Lower lobe of right lung (tissue), 2 donors: Measurements from ENCODE around the gene KHDC3L. TPM values are rescaled to one million over a fixed set of nuclear protein-coding genes. Genes with fewer than 3 reads are reported as not detected.
"Not testable (repeated sequence)": the region's sequence is repeated elsewhere in the genome, so short reads cannot be mapped to it uniquely, and the experiment has no call there.

Source experiments
- ATAC-seq, 2 donors: fragments of 200-7000 bp; cut with Tn5 transposase; one replicate each; pipeline ENCODE4 v1.9.1; 2020 to 2022; ENCODE audit warnings: mild to moderate bottlenecking in 2 of 2, moderate library complexity in 2 of 2
- DNase-seq: peaks from one replicate; pipeline ENCODE4 v3.0.0-alpha.2; 2020
- H3K27ac ChIP-seq: fragments of 200-600 bp; one replicate; pipeline ENCODE4 v1.8.0; 2022
- H3K27me3 ChIP-seq: fragments of 200-600 bp; one replicate; pipeline ENCODE4 v1.8.0; 2022; ENCODE audit warnings: low read depth
- H3K36me3 ChIP-seq: fragments of 200-600 bp; one replicate; pipeline ENCODE4 v1.8.0; 2022; ENCODE audit warnings: mild to moderate bottlenecking
- H3K4me1 ChIP-seq: fragments of 200-600 bp; one replicate; pipeline ENCODE4 v1.8.0; 2022
- H3K4me3 ChIP-seq: fragments of 200-600 bp; one replicate; pipeline ENCODE4 v1.8.0; 2022; ENCODE audit warnings: mild to moderate bottlenecking
- H3K9me3 ChIP-seq: fragments of 200-600 bp; one replicate; pipeline ENCODE4 v1.8.0; 2022
- intact Hi-C: fragments of 100-400 bp; cut with DNase I; formaldehyde crosslinking; loops from one replicate; pipeline ENCODE4 v1.11.0; 2022
- total RNA-seq: library from RNA; stranded (reverse); fragmentation: NEBNext Ultra II Directional; extraction: Animal tissue kit (Norgen Biotek cat#: 25700); gene quantifications from one replicate; pipeline ENCODE4 v1.2.1, GENCODE V29; 2021
- TF ChIP-seq, protein P1 (sequence below): fragments of 200-600 bp; IDR thresholded peaks from one replicate; pipeline ENCODE4 v1.8.0; 2022; ENCODE audit warnings: antibody characterized with exemption, mild to moderate bottlenecking
- donor health status: DM: no; HTN: yes; CAD: no; lungs with severe emphysema.

The KHDC3L gene
- total RNA-seq, 1 donor from 2014 or later: not detected

DNA sequence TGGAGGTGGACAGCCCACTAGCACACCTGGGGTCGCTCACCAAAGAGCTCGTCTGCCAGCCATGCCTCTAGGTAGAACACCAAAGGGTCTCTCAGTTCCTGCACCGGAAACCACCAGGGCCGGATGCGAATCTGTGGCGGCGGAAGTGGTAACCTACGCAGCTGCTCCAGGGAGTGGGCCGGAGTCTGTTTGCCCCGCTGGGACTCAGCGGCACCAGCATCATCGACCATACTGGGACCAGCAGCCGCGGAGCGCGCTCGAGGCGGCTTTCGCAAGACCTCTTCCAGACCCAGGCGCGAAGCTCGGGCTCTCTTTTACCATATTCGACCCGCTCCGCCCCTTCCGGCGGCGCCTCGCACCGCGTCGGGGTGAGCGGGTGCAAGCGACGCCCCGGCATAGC, 7.1 kb downstream of the KHDC3L start, which contains the start of gene OOEP:
Gene OOEP, minus strand, starts transcription at position 335 of the 400 bp plus-strand sequence. Its CDS starts 105 bp downstream, at position 230.
- no peaks in the 10 kb centered on the region for H3K36me3 ChIP-seq
- H3K4me1 ChIP-seq: no peaks in the 10 kb centered on the region
- DNase-seq (no peak), ATAC-seq (no peak)
- no peak within 1 kb of the TSS for H3K4me3 ChIP-seq
- no peak within 1 kb of the TSS for H3K27ac ChIP-seq
- intact Hi-C loops: no loop called here
- peaks cover 8% of the 10 kb centered on the region for H3K9me3 ChIP-seq
- H3K27me3 ChIP-seq: no peaks in the 10 kb centered on the region
- TF ChIP-seq, protein P1, sequence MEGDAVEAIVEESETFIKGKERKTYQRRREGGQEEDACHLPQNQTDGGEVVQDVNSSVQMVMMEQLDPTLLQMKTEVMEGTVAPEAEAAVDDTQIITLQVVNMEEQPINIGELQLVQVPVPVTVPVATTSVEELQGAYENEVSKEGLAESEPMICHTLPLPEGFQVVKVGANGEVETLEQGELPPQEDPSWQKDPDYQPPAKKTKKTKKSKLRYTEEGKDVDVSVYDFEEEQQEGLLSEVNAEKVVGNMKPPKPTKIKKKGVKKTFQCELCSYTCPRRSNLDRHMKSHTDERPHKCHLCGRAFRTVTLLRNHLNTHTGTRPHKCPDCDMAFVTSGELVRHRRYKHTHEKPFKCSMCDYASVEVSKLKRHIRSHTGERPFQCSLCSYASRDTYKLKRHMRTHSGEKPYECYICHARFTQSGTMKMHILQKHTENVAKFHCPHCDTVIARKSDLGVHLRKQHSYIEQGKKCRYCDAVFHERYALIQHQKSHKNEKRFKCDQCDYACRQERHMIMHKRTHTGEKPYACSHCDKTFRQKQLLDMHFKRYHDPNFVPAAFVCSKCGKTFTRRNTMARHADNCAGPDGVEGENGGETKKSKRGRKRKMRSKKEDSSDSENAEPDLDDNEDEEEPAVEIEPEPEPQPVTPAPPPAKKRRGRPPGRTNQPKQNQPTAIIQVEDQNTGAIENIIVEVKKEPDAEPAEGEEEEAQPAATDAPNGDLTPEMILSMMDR: no peak

DNA sequence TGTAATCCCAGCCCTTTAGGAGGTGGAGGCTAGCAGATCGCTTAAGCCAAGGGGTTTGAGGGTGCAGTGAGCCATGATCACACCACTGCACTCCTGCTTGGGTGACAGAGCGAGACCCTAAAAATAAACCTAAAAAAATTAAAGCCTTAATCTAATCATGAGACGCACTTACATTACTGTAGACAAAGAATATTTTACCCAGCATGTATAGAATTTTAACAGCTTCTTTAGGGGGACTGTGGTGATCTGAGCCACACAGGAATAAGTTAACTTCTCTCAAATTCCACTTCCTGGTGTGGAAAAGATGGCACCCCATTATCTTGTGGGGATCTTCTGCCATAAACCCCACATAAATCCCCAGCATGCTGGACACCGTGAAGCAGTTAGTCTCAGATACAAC, 9.5 kb downstream of the KHDC3L start:
- no peak for ATAC-seq
- no peak for DNase-seq
- TF ChIP-seq, protein P1: no peak
- H3K27ac ChIP-seq: no peak overlapping the region
- intact Hi-C loops: no loop called here
- no peak overlapping the region for H3K4me3 ChIP-seq
- no peaks in the 10 kb centered on the region for H3K4me1 ChIP-seq
- H3K36me3 ChIP-seq: no peaks in the 10 kb centered on the region
- peaks cover 8% of the 10 kb centered on the region for H3K9me3 ChIP-seq
- H3K27me3 ChIP-seq: no peaks in the 10 kb centered on the region

DNA sequence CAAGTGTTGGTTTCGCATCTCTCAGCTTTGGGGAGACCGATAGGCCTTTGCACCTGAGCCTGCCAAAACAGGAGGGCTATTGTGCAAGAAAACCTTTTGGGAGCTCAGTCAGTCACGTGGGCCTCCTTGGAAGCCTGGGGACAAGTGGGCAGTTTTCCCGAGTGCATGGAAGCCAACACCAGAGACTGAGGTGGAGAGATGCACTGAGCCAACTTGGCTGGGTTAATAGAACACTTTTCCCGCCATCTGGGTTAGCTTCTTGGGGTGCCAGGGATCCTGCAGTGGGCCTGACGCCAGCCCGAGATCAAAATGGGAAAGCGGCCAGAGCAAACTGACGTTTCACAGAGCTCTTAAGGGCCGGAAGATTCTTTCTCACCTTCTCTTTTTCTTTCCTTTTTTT, 10.1 kb downstream of the KHDC3L start:
- H3K27me3 ChIP-seq: no peaks in the 10 kb centered on the region
- DNase-seq (no peak), ATAC-seq (no peak)
- peaks cover 8% of the 10 kb centered on the region for H3K9me3 ChIP-seq
- intact Hi-C loops: no loop called here
- no peaks in the 10 kb centered on the region for H3K36me3 ChIP-seq
- TF ChIP-seq, protein P1: no peak
- H3K4me1 ChIP-seq: no peaks in the 10 kb centered on the region
- H3K27ac ChIP-seq: no peak overlapping the region
- no peak overlapping the region for H3K4me3 ChIP-seq

DNA sequence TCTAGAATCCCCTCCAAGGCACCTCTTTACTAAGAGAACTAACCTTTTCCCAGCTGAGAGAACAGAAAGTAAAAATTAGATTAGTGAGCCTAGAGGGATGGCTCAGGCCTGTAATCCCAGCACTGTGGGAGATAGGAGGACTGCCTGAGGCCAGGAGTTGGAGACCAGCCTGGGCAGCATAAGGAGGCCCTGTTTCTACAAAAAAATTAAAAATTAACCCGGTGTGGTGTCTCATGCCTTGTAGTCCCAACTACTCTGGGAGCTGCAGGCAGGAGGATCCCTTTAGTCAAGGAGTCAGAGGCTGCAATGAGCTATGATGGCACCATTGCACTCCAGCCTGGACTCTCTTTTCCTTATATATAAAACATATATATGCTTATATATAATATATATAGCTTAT, 12.8 kb downstream of the KHDC3L start:
- Histone ChIP-seq H3K4me1 (no peaks in the 10 kb centered on the region), H3K27ac (no peak overlapping the region), H3K4me3 (no peak overlapping the region), H3K36me3 (no peaks in the 10 kb centered on the region), H3K9me3 (peaks cover 8% of the 10 kb centered on the region), H3K27me3 (no peaks in the 10 kb centered on the region)
- intact Hi-C loops: no loop called here
- ATAC-seq (no peak), DNase-seq (no peak)
- TF ChIP-seq, protein P1: no peak

DNA sequence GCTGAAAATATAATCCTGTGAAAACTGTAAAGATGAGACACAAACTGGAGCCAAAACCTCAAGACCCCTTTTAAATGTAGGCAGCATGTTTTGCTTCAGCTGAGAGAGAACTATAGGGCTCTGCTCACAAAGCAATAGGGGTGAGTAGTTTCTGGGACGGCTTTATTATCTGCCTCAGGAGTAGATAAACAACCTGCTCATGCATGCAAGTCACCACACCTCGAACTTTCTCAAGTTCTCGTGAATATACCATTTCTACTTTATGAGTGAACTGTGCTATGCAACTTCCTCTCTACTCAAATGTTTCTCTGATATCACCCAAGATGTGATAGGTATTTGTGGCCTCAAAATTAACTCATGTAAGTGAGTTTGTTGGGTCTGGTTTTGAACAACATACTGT, 14.8 kb downstream of the KHDC3L start:
- TF ChIP-seq, protein P1: no peak
- no peaks in the 10 kb centered on the region for H3K4me1 ChIP-seq

DNA sequence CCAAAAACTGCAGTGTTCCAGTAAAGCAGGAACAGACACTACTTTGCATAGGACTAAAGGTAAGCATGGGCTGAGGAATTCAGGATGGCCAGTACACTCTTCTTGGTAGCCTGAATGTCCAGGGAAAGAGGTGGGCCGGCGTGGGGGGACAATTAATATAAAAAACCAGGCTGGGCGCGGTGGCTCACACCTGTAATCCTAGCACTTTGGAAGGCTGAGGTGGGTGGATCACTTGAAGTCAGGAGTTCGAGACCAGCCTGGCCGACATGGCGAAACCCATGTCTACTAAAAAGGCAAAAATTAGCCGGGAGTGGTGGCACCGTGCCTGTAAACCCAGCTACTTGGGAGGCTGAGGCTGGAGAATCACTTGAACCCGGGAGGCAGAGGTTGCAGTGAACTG, 19.1 kb downstream of the KHDC3L start:
- H3K4me3 ChIP-seq, H3K27ac ChIP-seq, DNase-seq, H3K27me3 ChIP-seq, H3K36me3 ChIP-seq, intact Hi-C loops, H3K9me3 ChIP-seq, ATAC-seq, H3K4me1 ChIP-seq: not testable (repeated sequence)

More for the DNA sequence above, 14.8 kb downstream of the KHDC3L start:
- Histone ChIP-seq H3K9me3 (peaks cover 3% of the 10 kb centered on the region), H3K36me3 (no peaks in the 10 kb centered on the region), H3K27ac (no peak overlapping the region), H3K27me3 (no peaks in the 10 kb centered on the region), H3K4me3 (no peak overlapping the region)
- DNase-seq (no peak), ATAC-seq (no peak)
- intact Hi-C loops: no loop called here
